H1 (cell line): ENCODE data around the gene OVCH1. TPM values are rescaled to one million over a fixed set of nuclear protein-coding genes. Genes with fewer than 3 reads are reported as not detected.

Experiments used
- CTCF ChIA-PET: fragments of 300-600 bp; sonication (Branson Sonifier 250); formaldehyde crosslinking; loops from one replicate; lab custom pipeline; 2021; ENCODE audit not compliant: partially characterized antibody; lab: Charles Lee
- POLR2A ChIA-PET: fragments of 300-600 bp; sonication (Branson Sonifier 250); formaldehyde crosslinking; loops from one replicate; lab custom pipeline; 2021; ENCODE audit warnings: inconsistent platforms; ENCODE audit not compliant: partially characterized antibody; lab: Charles Lee
- DNase-seq, 2 experiments: peaks; one replicate each; pipeline versions ENCODE4 v3.0.0 to v3.0.0-alpha.2; 2010 to 2022; ENCODE audit warnings: low spot score in 2 of 2, low read depth in 1 of 2, mixed read lengths in 1 of 2
- FAIRE-seq: peaks from 2 replicates; lab custom pipeline; 2011; peaks lifted over from hg19 to GRCh38; lab: Jason Lieb, UNC
- H2AFZ ChIP-seq: 2 replicates; pipeline ENCODE4 v1.8.1; 2012; ENCODE audit warnings: low read length, inconsistent platforms
- H2AK5ac ChIP-seq: 2 replicates; pipeline ENCODE4 v1.6.1; 2013; ENCODE audit warnings: low read depth, low read length
- H2BK120ac ChIP-seq: replicated peaks from 2 replicates; pipeline ENCODE3; 2013; ENCODE audit warnings: low read depth, low read length, inconsistent platforms
- H2BK12ac ChIP-seq: 2 replicates; pipeline ENCODE4 v1.6.1; 2013; ENCODE audit warnings: low read depth, low read length
- H2BK15ac ChIP-seq: 2 replicates; pipeline ENCODE4 v1.6.1; 2013; ENCODE audit warnings: low read length
- H2BK20ac ChIP-seq: 2 replicates; pipeline ENCODE4 v1.6.1; 2013; ENCODE audit warnings: low read length
- H2BK5ac ChIP-seq: 2 replicates; pipeline ENCODE4 v1.6.1; 2013; ENCODE audit warnings: low read depth, low read length
- H3K14ac ChIP-seq: 2 replicates; pipeline ENCODE4 v1.6.1; 2013; ENCODE audit warnings: inconsistent platforms; ENCODE audit not compliant: insufficient read length
- H3K18ac ChIP-seq: 2 replicates; pipeline ENCODE4 v1.6.1; 2013; ENCODE audit warnings: low read length; ENCODE audit errors: extremely low read depth
- H3K23ac ChIP-seq: 2 replicates; pipeline ENCODE4 v1.6.1; 2013; ENCODE audit warnings: inconsistent platforms; ENCODE audit not compliant: insufficient read length
- H3K23me2 ChIP-seq: 2 replicates; pipeline ENCODE4 v1.6.1; 2013; ENCODE audit warnings: low read depth, low read length
- H3K27ac ChIP-seq: 2 replicates; pipeline ENCODE4 v1.6.1; 2011; ENCODE audit warnings: low read depth, low read length, inconsistent platforms
- H3K27me3 ChIP-seq, 4 experiments: replicated peaks in 1 of 4; 1 replicate in 1 of 4; 2 replicates in 3 of 4; pipeline versions ENCODE4 v1.6.1 to v1.8.1; 2011 to 2013; ENCODE audit warnings: low read length in 3 of 4, mild to moderate bottlenecking in 3 of 4, inconsistent platforms in 2 of 4, mixed read lengths in 2 of 4, moderate library complexity in 1 of 4; ENCODE audit not compliant: control insufficient read depth in 3 of 4, insufficient read depth in 3 of 4; ENCODE audit errors: extremely low read depth in 1 of 4
- H3K36me3 ChIP-seq, 4 experiments: 2 replicates each; pipeline versions ENCODE4 v1.6.1 to v1.8.1; 2011 to 2013; ENCODE audit warnings: mild to moderate bottlenecking in 4 of 4, low read length in 3 of 4, moderate library complexity in 2 of 4, control low read depth in 1 of 4, inconsistent platforms in 1 of 4; ENCODE audit not compliant: insufficient read depth in 4 of 4, control insufficient read depth in 2 of 4
- H3K4ac ChIP-seq: replicated peaks from 2 replicates; pipeline ENCODE3; 2013; ENCODE audit warnings: low read length, low read depth, mixed read lengths, inconsistent platforms; ENCODE audit not compliant: insufficient read length
- H3K4me1 ChIP-seq, 4 experiments: replicated peaks in 1 of 4; 1 replicate in 1 of 4; 2 replicates in 3 of 4; pipeline versions ENCODE4 v1.6.1 to v1.8.1; 2011 to 2013; ENCODE audit warnings: low read length in 3 of 4, inconsistent platforms in 2 of 4, mixed read lengths in 1 of 4; ENCODE audit not compliant: insufficient read depth in 4 of 4, control insufficient read depth in 3 of 4
- H3K4me2 ChIP-seq, 2 experiments: 2 replicates each; pipeline versions ENCODE4 v1.6.1 to v1.8.1; 2011 to 2013; ENCODE audit warnings: low read depth in 2 of 2, low read length in 2 of 2, control low read depth in 1 of 2, inconsistent platforms in 1 of 2, mild to moderate bottlenecking in 1 of 2; ENCODE audit not compliant: insufficient read depth in 1 of 2
- H3K4me3 ChIP-seq, 4 experiments: fragments of 200-600, 300-600 bp in 1 of 4; sonication (generic), shearing (Covaris generic), sonication (Bioruptor Twin) in 1 of 4; 2 replicates each; pipeline versions ENCODE4 v1.5.1 to v1.8.1; 2011 to 2016; ENCODE audit warnings: low read length in 4 of 4, low read depth in 3 of 4, control low read depth in 2 of 4, inconsistent platforms in 2 of 4, mild to moderate bottlenecking in 2 of 4, mixed read lengths in 1 of 4, moderate library complexity in 1 of 4; ENCODE audit not compliant: insufficient read depth in 2 of 4; ENCODE audit errors: extremely low read depth in 1 of 4
- H3K56ac ChIP-seq: replicated peaks from 2 replicates; pipeline ENCODE3; 2013; ENCODE audit warnings: low read depth, mild to moderate bottlenecking, mixed read lengths, low read length, inconsistent platforms; ENCODE audit not compliant: insufficient read length
- H3K79me1 ChIP-seq: 2 replicates; pipeline ENCODE4 v1.6.1; 2013; ENCODE audit warnings: low read depth, low read length, control low read depth
- H3K79me2 ChIP-seq, 2 experiments: 2 replicates each; pipeline versions ENCODE4 v1.6.1 to v1.8.1; 2012 to 2013; ENCODE audit warnings: low read length in 2 of 2, mild to moderate bottlenecking in 2 of 2, inconsistent platforms in 1 of 2; ENCODE audit not compliant: insufficient read depth in 2 of 2, control insufficient read depth in 1 of 2
- H3K9ac ChIP-seq, 4 experiments: replicated peaks in 1 of 4; 1 replicate in 1 of 4; 2 replicates in 3 of 4; pipeline versions ENCODE4 v1.6.1 to v1.8.1; 2011 to 2013; ENCODE audit warnings: low read depth in 3 of 4, low read length in 3 of 4, control low read depth in 2 of 4, mild to moderate bottlenecking in 2 of 4, moderate library complexity in 2 of 4, inconsistent platforms in 1 of 4; ENCODE audit errors: extremely low read depth in 1 of 4
- H3K9me3 ChIP-seq, 2 experiments: 2 replicates each; pipeline versions ENCODE4 v1.6.1 to v1.8.1; 2012 to 2013; ENCODE audit warnings: mild to moderate bottlenecking in 2 of 2, moderate library complexity in 2 of 2, control low read depth in 1 of 2, inconsistent platforms in 1 of 2, low read depth in 1 of 2, low read length in 1 of 2, mixed read lengths in 1 of 2; ENCODE audit not compliant: insufficient read depth in 2 of 2
- H4K20me1 ChIP-seq, 2 experiments: replicated peaks in 1 of 2; 2 replicates each; pipeline versions ENCODE3 to v1.8.1; 2011 to 2013; ENCODE audit warnings: inconsistent platforms in 2 of 2, low read length in 2 of 2, mild to moderate bottlenecking in 1 of 2; ENCODE audit not compliant: insufficient read depth in 2 of 2, control insufficient read depth in 1 of 2
- H4K5ac ChIP-seq: 2 replicates; pipeline ENCODE4 v1.6.1; 2013; ENCODE audit warnings: low read length, low read depth, mixed read lengths, inconsistent platforms; ENCODE audit not compliant: insufficient read length
- H4K8ac ChIP-seq: 2 replicates; pipeline ENCODE4 v1.8.0; 2013; ENCODE audit warnings: mild to moderate bottlenecking, moderate library complexity, low read length, inconsistent platforms; ENCODE audit not compliant: insufficient read depth; ENCODE audit errors: extremely low read depth
- H4K91ac ChIP-seq: replicated peaks from 2 replicates; pipeline ENCODE3; 2013; ENCODE audit warnings: low read length, mixed read lengths, inconsistent platforms; ENCODE audit not compliant: insufficient read length
- BCL11A ChIP-seq, 2 experiments: IDR thresholded peaks; one replicate each; pipeline ENCODE4 v1.6.1; 2011; ENCODE audit warnings: low read depth in 2 of 2, low read length in 2 of 2, mild to moderate bottlenecking in 2 of 2
- EGR1 ChIP-seq: IDR thresholded peaks from 2 replicates; pipeline ENCODE4 v1.6.1; 2011; ENCODE audit warnings: low read depth, low read length, borderline replicate concordance
- EZH2 ChIP-seq: fragments of 200-600 bp; sonication (generic); IDR thresholded peaks from 2 replicates; pipeline ENCODE4 v1.7.1; 2012; ENCODE audit warnings: low read depth, mild to moderate bottlenecking, moderate library complexity, low read length, inconsistent platforms; ENCODE audit not compliant: severe bottlenecking
- ZNF274 ChIP-seq: IDR thresholded peaks from 2 replicates; pipeline ENCODE4 v1.7.0; 2012; ENCODE audit warnings: low read length, borderline replicate concordance; ENCODE audit errors: extremely low read depth
- WGBS, 2 experiments: shearing (Covaris generic) in 1 of 2; methylation state at CpG; one replicate each; pipeline versions ENCODE4 v1.1.6 to v1.1.7; 2013 to 2015; ENCODE audit warnings: low lambda C conversion rate in 2 of 2, mixed read lengths in 2 of 2, inconsistent platforms in 1 of 2, low coverage in 1 of 2, missing lambda C conversion rate in 1 of 2; ENCODE audit not compliant: insufficient replicate concordance in 2 of 2, insufficient coverage in 1 of 2, insufficient read length in 1 of 2; ENCODE audit errors: extremely low coverage in 1 of 2, missing lambda C conversion rate in 1 of 2; 5-methylcytosine and 5-hydroxymethylcytosine counted together
- polyA plus RNA-seq, 7 experiments: library from polyadenylated mRNA; depleted of rRNA in 3 of 7; stranded (reverse) in 5 of 7; unstranded in 2 of 7; fragments of >200 nt in 5 of 7; fragments of 200-250 nt in 2 of 7; gene quantifications; 1 replicate in 5 of 7; 2 replicates in 1 of 7; 4 replicates in 1 of 7; pipeline versions ENCODE4 v1.2.1 to v1.2.3, GENCODE V29; 2011 to 2013; ENCODE audit warnings: missing spikeins in 2 of 7, mixed read lengths in 2 of 7
- total RNA-seq: library from RNA; stranded (reverse); fragmentation: NEBNext Ultra II Directional; extraction: Animal tissue kit (Norgen Biotek cat#: 25700); gene quantifications from 2 replicates; pipeline ENCODE4 v1.2.1, GENCODE V29; 2021

Gene OVCH1
- total and polyA plus RNA-seq, 2 of the 8 experiments (the other 6 are each of a cell fraction or from before 2014, with no cell fraction given), result 0.07 TPM; not detected in 1

DNA sequence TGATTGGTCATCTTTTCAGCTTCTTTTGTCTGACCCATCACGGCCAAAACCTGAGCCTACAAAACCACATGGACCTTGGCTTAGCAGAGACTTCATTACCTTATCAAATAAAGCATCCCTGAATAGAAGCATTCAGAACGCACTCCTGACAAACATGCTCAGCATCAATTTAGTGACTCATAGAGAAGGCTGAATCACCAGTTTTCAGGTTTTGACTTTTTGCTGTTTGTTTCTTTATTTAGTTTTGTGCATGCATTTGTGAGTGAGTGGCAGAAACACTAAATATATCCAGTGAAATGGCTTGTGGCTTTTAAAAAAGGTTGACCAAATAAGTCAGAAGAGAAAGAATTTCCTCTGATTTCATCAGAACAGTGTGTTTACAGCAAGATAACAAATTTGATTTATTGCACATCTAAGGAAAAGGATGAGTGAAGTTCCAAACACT, 19.0 kb upstream of the OVCH1 start:
- Histone ChIP-seq H2BK20ac (no peak overlapping the region), H4K8ac (no peak overlapping the region), H3K4ac (no peak overlapping the region), H3K9ac (no peak overlapping the region), H4K20me1 (no peaks in the 10 kb centered on the region), H3K4me1 (no peaks in the 10 kb centered on the region), H3K27ac (no peak overlapping the region), H2BK5ac (no peak overlapping the region), H3K79me2 (no peaks in the 10 kb centered on the region), H3K23me2 (no peaks in the 10 kb centered on the region), H3K9me3 (no peaks in the 10 kb centered on the region), H3K79me1 (no peaks in the 10 kb centered on the region), H2AFZ (no peak overlapping the region), H3K4me3 (no peak overlapping the region), H3K56ac (no peak overlapping the region), H3K14ac (no peak overlapping the region), H4K91ac (no peak overlapping the region), H2BK15ac (no peak overlapping the region), H2BK120ac (no peak overlapping the region), H3K18ac (no peak overlapping the region), H3K27me3 (no peaks in the 10 kb centered on the region), H2AK5ac (no peak overlapping the region), H3K23ac (no peak overlapping the region)
- ChIA-PET POLR2A (no interaction called here), CTCF (interaction anchor here (0.6 kb wide), 1 partner anchor 1733 kb away, joined by 3 read pairs; no protein-coding TSS in a partner anchor)
- no peak for DNase-seq
- WGBS, 2 experiments, result 94% methylated on average over 2 of the region's 2 CpGs; no CpG with 5 or more reads in 1 of the 2 experiments
- no peak for TF ChIP-seq BCL11A (IDR thresholded peaks at IDR 0.05; ENCODE audit: low read depth in 2 of 2, low read length in 2 of 2)
- no peak for TF ChIP-seq EZH2
- no peak for TF ChIP-seq EGR1
- no peak for TF ChIP-seq ZNF274
- TF ChIP-seq, all 59 proteins: peak for 0
- H4K5ac ChIP-seq, result no peak overlapping the region
- H3K36me3 ChIP-seq, result peaks cover 0 to 6% (median 3%) of the 10 kb centered on the region in 4 experiments; a peak in 3 of 8 replicates
- FAIRE-seq, result no peak
- no peak overlapping the region for H3K4me2 ChIP-seq
- no peak overlapping the region for H2BK12ac ChIP-seq
